Small intestine (tissue), 7 donors: ENCODE data around the gene EIF2S1. TPM values are rescaled to one million over a fixed set of nuclear protein-coding genes. Genes with fewer than 3 reads are reported as not detected.
"Not testable (repeated sequence)": the region's sequence is repeated elsewhere in the genome, so short reads cannot be mapped to it uniquely, and the experiment has no call there.

Experiments
- DNase-seq, 2 donors: peaks; one replicate each; pipeline versions ENCODE4 v3.0.0 to v3.0.0-alpha.2; 2013
- FAIRE-seq: peaks from 2 replicates; lab custom pipeline; 2012; peaks lifted over from hg19 to GRCh38; lab: Jason Lieb, UNC
- H3K27ac ChIP-seq, 3 donors: one replicate each; pipeline ENCODE4 v1.5.1; 2013; ENCODE audit warnings: low read length in 2 of 3, mild to moderate bottlenecking in 2 of 3, control low read depth in 1 of 3, inconsistent platforms in 1 of 3, low read depth in 1 of 3, moderate library complexity in 1 of 3
- H3K27me3 ChIP-seq, 3 donors: one replicate each; pipeline ENCODE4 v1.6.1; 2013; ENCODE audit warnings: low read length in 3 of 3, inconsistent platforms in 1 of 3; ENCODE audit not compliant: control insufficient read depth in 3 of 3, insufficient read depth in 3 of 3
- H3K36me3 ChIP-seq, 3 donors: one replicate each; pipeline ENCODE4 v1.6.1; 2013; ENCODE audit warnings: low read length in 3 of 3, inconsistent platforms in 1 of 3, low read depth in 1 of 3, mild to moderate bottlenecking in 1 of 3, moderate library complexity in 1 of 3; ENCODE audit not compliant: control insufficient read depth in 3 of 3, insufficient read depth in 2 of 3
- H3K4me1 ChIP-seq, 3 donors: one replicate each; pipeline ENCODE4 v1.6.1; 2013; ENCODE audit warnings: low read length in 2 of 3, inconsistent platforms in 1 of 3, low read depth in 1 of 3, mild to moderate bottlenecking in 1 of 3, moderate library complexity in 1 of 3; ENCODE audit not compliant: control insufficient read depth in 3 of 3, insufficient read depth in 2 of 3
- H3K4me3 ChIP-seq, 3 donors: one replicate each; pipeline ENCODE4 v1.5.1; 2013; ENCODE audit warnings: low read length in 3 of 3, control low read depth in 1 of 3, inconsistent platforms in 1 of 3, low read depth in 1 of 3, mild to moderate bottlenecking in 1 of 3, moderate library complexity in 1 of 3
- H3K9me3 ChIP-seq, 2 donors: one replicate each; pipeline ENCODE4 v1.6.1; 2013; ENCODE audit warnings: low read depth in 1 of 2, low read length in 1 of 2; ENCODE audit not compliant: control insufficient read depth in 2 of 2, insufficient read depth in 1 of 2
- WGBS, 3 donors: extraction: QIAGEN DNeasy Blood & Tissue Kit; methylation state at CpG; one replicate each; pipeline ENCODE4 v1.1.7; 2013; 5-methylcytosine and 5-hydroxymethylcytosine counted together
- polyA plus RNA-seq, 4 donors: library from polyadenylated mRNA; stranded (reverse) in 3 of 4; unstranded in 1 of 4; fragments of 200-250 nt in 3 of 4; fragments of 120-200 nt in 1 of 4; gene quantifications; one replicate each; pipeline versions ENCODE4 v1.2.1 to v1.2.3, GENCODE V29; 2013
- donor health status: healthy with polysubstance abuse.
- donor health status: control.
- donor health status: control.
- donor health status: Bipolar disorder and iron deficiency.
- donor health status: healthy.

The EIF2S1 gene
- polyA plus RNA-seq, 4 donors = 43.6 to 116 (median 69.9) TPM

DNA sequence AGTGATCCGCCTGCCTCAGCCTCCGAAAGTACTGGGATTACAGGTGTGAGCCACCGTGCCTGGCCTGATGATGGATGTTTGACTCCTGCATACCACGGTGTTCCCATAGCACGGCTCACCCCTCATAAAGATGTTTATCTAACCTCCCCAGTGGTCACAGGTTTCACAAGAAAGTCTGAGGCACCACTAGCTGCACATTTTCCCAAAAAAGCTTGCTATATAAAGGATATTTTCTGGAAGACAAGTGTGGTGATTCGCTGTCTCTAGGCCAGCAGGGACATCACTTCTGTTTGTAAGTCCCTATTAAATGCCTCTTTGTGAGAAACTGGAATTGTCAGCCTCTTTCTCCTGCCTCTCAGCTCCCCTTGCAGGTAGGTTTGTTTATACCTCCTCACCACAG lies 33.6 kb downstream of the EIF2S1 start:
- H3K36me3 ChIP-seq = peaks cover 4 to 66% (median 15%) of the 10 kb centered on the region in 3 donors
- no peak overlapping the region for H3K27ac ChIP-seq
- 60 to 69% (median 66%) methylated on average over 6 of the region's 6 CpGs for WGBS, 3 donors
- H3K4me3 ChIP-seq = no peak overlapping the region
- H3K4me1 ChIP-seq = no peaks in the 10 kb centered on the region
- H3K9me3 ChIP-seq = no peaks in the 10 kb centered on the region
- FAIRE-seq (no peak), DNase-seq (no peak)
- no peaks in the 10 kb centered on the region for H3K27me3 ChIP-seq

DNA sequence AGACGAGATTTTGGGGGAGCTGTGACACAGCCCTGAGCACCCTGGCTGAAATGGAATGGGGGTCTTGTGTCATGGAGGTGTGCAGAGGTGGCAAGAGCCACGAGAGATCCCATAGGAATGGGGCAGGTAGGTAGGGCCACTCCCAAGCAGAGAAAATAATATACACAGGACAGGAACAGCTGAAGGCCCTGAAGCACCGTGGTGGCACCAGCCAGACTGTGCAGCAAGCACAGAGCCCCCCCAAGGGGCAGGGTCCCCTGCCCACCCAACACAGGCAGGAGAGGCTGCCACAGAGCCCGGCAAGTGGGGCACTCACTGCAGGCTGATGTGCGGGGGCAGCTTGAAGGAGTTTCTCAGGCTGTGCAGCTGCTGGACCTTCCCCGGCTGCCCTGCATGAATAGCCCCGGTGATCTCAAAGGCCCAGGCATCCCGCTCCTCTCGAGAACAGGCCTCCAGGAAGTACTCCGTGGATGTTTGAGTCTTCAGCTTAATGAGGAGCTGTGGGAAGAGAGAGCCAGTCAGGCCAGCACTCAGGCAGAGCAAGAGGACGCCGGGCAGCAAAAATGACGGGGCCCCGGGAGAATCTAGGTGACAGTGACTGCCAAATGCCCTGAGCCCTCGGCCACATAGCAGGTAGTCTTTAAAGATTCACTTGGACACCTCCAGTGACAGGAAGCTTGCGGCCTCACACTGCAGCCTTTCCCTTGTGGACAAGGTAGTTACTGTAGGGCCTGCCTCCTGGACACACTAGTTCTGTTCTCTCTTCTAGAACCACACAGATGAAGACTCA lies 35.2 kb downstream of the EIF2S1 start:
- Histone ChIP-seq H3K9me3 (no peaks in the 10 kb centered on the region), H3K27me3 (no peaks in the 10 kb centered on the region), H3K27ac (no peak overlapping the region), H3K4me3 (no peak overlapping the region), H3K4me1 (no peaks in the 10 kb centered on the region), H3K36me3 (peaks cover 4 to 58% (median 15%) of the 10 kb centered on the region in 3 donors)
- 77 to 85% (median 84%) methylated on average over 16 of the region's 16 CpGs for WGBS, 3 donors
- FAIRE-seq = no peak
- no peak for DNase-seq

- DNase-seq (no peak), FAIRE-seq (no peak)
- no peak overlapping the region for H3K4me3 ChIP-seq
- no peaks in the 10 kb centered on the region for H3K27me3 ChIP-seq
- WGBS, 3 donors = 84 to 97% (median 87%) methylated on average over 5 of the region's 5 CpGs
- H3K9me3 ChIP-seq = no peaks in the 10 kb centered on the region
- H3K36me3 ChIP-seq = peaks cover 4 to 55% (median 15%) of the 10 kb centered on the region in 3 donors
- no peak overlapping the region for H3K27ac ChIP-seq
- H3K4me1 ChIP-seq = no peaks in the 10 kb centered on the region
Measured at GRCh38 chr14:67395876-67396189, 35.7 kb downstream of the EIF2S1 start.

- 77 to 92% (median 87%) methylated on average over 2 of the region's 2 CpGs for WGBS, 3 donors
- Histone ChIP-seq H3K36me3 (peaks cover 4 to 51% (median 15%) of the 10 kb centered on the region in 3 donors), H3K4me3 (no peak overlapping the region), H3K9me3 (no peaks in the 10 kb centered on the region), H3K27me3 (no peaks in the 10 kb centered on the region), H3K4me1 (no peaks in the 10 kb centered on the region), H3K27ac (no peak overlapping the region)
- no peak for FAIRE-seq
- DNase-seq = no peak
Measured at GRCh38 chr14:67396381-67396970, 36.3 kb downstream of the EIF2S1 start.

DNA sequence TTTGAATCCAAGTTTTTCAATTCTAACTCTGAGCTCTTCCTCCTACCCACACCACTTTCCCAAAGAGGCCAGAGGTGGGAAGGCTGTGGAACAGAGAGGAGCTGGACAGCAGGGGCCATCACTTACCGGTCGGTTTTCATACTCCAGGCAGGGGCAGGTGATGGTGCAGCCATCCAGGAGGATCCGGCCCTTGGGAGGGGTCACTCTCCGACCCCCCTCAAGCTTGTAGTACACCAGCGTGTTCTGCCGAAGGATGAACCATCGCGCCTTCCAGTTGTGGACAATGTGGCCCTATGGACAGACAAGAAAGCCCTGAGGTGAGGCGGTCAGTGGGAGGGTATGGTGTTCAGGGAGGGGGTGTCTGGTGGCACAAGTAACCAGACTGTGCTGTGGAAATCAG lies 37.4 kb downstream of the EIF2S1 start:
- H3K27me3 ChIP-seq = no peaks in the 10 kb centered on the region
- H3K36me3 ChIP-seq = peaks cover 4 to 40% (median 10%) of the 10 kb centered on the region in 3 donors
- 95% methylated on average over 9 of the region's 9 CpGs for WGBS, 3 donors
- H3K27ac ChIP-seq = no peak overlapping the region
- no peak overlapping the region for H3K4me3 ChIP-seq
- no peaks in the 10 kb centered on the region for H3K9me3 ChIP-seq
- FAIRE-seq = no peak
- no peaks in the 10 kb centered on the region for H3K4me1 ChIP-seq
- no peak for DNase-seq

DNA sequence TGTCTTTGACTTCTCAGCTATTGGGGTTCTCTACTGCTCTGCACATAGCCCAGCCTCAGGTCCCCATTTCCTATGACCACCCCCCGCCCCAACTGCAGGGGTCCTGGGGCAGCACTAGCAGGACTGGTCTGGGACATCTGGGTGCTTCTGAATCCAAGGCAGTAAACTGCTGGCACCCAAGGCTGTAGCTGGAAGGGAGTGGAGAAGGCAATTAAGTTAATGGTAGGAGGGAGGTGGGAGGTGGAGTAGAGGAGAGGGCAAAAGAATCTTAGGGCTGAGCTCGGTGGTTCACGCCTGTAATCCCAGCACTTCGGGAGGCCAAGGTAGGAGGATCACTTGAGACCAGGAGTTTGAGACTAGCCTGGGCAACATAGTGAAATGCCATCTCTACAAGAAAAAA lies 40.3 kb downstream of the EIF2S1 start:
- peaks cover 2 to 23% (median 2%) of the 10 kb centered on the region in 3 donors for H3K36me3 ChIP-seq
- H3K4me1 ChIP-seq = no peaks in the 10 kb centered on the region
- DNase-seq (no peak), FAIRE-seq (no peak)
- H3K9me3 ChIP-seq = no peaks in the 10 kb centered on the region
- no peak overlapping the region for H3K4me3 ChIP-seq
- no peaks in the 10 kb centered on the region for H3K27me3 ChIP-seq
- 31 to 87% (median 62%) methylated on average over 4 of the region's 4 CpGs for WGBS, 3 donors
- no peak overlapping the region for H3K27ac ChIP-seq

GRCh38 chr14:67405771-67406170 lies 45.6 kb downstream of the EIF2S1 start:
- DNase-seq (no peak), FAIRE-seq (no peak)
- H3K9me3 ChIP-seq = no peaks in the 10 kb centered on the region
- H3K4me3 ChIP-seq = no peak overlapping the region
- H3K27me3 ChIP-seq = no peaks in the 10 kb centered on the region
- peaks cover 0 to 14% (median 0%) of the 10 kb centered on the region in 3 donors for H3K4me1 ChIP-seq
- peaks cover 0 to 23% (median 0%) of the 10 kb centered on the region in 3 donors for H3K36me3 ChIP-seq
- WGBS, 3 donors = 93 to 96% (median 94%) methylated on average over 5 of the region's 5 CpGs
- H3K27ac ChIP-seq = no peak overlapping the region

GRCh38 chr14:67408122-67408801 lies 48.1 kb downstream of the EIF2S1 start:
- DNase-seq, H3K4me3 ChIP-seq, FAIRE-seq, H3K27ac ChIP-seq, H3K27me3 ChIP-seq, H3K9me3 ChIP-seq: not testable (repeated sequence)
- H3K4me1 ChIP-seq = peaks cover 0 to 19% (median 0%) of the 10 kb centered on the region in 3 donors
- peaks cover 0 to 23% (median 0%) of the 10 kb centered on the region in 3 donors for H3K36me3 ChIP-seq
- 78 to 87% (median 84%) methylated on average over 7 of the region's 7 CpGs for WGBS, 3 donors
